ENCODE data around the gene TIRAP.
"Not testable (repeated sequence)": the region's sequence is repeated elsewhere in the genome, so short reads cannot be mapped to it uniquely, and the experiment has no call there.

Gene TIRAP

DNA sequence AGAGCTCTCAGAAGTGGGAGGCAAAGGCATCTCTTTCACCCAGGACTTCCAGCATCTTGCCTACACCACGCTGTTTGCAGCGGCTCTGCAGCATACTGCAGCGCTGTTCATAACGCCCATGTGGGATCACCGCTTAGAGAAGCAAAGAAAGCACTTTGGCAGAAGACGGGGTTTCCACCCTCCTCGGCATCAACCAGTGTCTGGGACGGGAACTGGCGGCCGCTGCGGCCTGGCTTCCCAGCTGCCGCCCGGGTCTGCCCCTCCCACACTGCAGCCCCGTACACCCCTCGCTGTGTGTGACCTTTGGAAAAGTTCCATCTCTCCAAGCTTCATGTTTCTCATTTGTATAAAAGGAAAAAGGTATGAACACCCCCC lies 545 bp upstream of the TIRAP start:
- in situ Hi-C loops (cut with HindIII; ENCODE audit: low sequenced_read_pairs) = no loop called here

DNA sequence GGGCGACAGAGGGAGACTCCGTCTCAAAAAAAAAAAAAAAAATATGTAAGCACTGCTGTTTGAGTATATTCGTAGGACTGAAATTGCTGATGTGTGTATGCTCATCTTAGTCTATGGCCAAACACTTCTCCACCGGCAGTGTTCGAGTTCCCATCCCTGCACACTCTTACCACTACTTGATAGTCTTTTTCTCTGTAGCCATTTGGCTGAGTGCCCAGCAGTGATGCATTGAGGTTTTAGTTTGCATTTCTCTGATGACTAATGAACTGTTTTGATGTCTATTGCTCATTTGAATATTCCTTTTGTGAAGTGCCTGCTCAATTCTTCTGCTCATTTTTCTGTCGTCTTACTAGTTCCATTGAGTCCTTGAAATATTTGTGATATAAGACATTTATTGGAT lies 1.9 kb downstream of the TIRAP start:
- in situ Hi-C loops (cut with HindIII; ENCODE audit: low sequenced_read_pairs) = no loop called here

DNA sequence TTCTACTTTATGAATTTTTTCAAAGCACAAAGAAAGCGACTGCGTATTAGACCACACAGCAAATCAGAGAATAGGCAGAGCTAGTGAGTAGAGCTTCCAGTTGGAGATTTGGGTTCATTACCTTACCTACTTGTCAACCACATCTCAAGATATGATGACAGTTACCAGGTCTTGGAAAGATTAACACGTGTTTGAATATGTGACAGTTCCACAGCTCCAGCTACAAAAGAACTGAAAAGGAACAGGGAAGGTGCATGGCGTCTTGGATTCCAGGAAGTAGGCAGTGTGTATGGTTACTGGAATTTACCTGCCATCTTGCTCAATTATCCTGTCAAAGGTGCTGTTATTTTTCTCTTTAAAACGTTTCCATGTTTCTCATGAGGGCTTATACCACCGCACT lies 5.3 kb downstream of the TIRAP start:
- in situ Hi-C loops (cut with HindIII; ENCODE audit: low sequenced_read_pairs) = no loop called here

DNA sequence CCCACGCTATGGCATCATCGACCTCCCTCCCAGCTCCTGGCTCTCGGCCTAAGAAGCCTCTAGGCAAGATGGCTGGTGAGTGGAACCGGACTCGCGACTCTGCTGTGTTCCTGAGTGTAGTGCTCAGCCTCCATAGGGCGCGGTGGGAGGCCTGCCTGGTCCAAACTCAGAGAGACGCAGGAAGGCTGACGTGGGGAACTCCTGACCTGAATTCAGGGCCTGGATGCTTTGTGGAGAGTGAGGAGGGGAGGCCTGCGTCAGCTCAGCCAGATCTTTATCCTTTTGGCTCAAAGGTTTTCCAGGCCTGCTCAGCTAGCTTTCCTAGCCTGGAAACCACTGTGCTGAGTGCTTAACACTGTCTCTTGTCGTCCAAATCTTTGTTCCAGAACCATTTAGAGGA lies 8.0 kb downstream of the TIRAP start:
- in situ Hi-C loops (cut with HindIII; ENCODE audit: low sequenced_read_pairs) = no loop called here

DNA sequence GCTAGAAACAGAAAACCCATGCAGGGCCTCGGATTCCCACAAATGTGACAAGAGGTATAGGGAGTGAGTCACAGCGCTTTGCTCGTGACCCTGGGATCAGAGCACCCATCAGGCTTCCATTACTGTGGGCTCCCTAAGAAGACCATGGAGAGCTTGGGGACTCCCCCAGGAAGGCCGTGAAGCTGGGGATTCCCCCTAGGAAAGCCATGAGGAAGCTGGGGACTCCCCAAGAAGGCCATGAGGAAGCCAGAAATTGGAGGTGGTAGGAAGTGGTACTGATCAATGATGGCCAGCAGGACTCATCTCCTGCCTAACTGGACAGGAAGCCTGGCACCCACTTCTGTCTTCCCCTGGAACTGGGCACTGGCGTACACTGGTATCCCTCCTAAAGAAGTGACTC lies 10.8 kb downstream of the TIRAP start:
- in situ Hi-C loops (cut with HindIII; ENCODE audit: low sequenced_read_pairs) = no loop called here

DNA sequence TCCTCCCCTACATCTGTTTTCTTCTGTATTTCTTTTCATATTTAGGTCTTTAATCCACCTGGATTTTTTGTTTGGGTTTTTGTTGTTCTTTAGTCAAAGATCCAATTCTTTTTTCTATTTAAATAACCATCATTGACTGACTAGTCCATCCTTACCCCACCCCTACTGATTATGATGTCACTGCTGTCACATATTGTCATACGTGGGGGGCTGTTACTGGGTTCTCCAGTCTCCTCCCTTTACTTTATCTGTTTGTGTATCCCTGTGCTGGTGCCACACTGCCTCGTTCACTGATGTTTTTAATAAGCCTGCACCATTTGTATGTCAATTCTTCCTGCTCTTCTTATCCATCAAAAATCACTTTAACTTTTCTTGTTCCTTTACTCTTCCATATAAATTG lies 14.1 kb downstream of the TIRAP start:
- in situ Hi-C loops (cut with HindIII; ENCODE audit: low sequenced_read_pairs) = no loop called here

- in situ Hi-C loops (cut with HindIII; ENCODE audit: low sequenced_read_pairs) = no loop called here
Observed at GRCh38 chr11:126303623-126304456, 20.9 kb downstream of the TIRAP start, which contains the start of gene DCPS. TSS of gene DCPS (plus strand) at chr11:126304060. CDS start at chr11:126304081, 21 bp downstream.

- in situ Hi-C loops (cut with HindIII; ENCODE audit: low sequenced_read_pairs) = no loop called here
Observed at GRCh38 chr11:126304457-126305075, 21.7 kb downstream of the TIRAP start.

DNA sequence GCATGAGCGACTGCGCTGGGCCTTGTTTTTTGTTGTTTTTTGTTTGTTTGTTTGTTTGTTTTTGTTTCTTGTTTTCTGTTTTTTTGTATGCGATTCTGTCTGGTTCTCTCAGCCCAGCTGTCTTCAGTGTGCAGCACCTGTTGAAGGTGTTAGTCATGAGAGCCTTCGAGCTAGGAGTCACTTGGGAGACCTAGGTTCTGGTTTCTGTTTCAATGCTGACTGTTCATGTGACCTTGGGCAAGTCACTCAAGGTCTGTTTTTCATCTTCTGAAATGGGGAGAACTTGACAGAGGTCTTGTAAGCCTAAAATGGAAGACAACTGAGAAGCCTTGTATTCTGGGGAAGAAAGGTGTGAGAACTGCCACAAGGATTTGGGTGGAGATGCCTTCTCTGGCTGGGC lies 22.8 kb downstream of the TIRAP start:
- in situ Hi-C loops (cut with HindIII; ENCODE audit: low sequenced_read_pairs) = no loop called here

GRCh38 chr11:126307706-126308105 lies 24.8 kb downstream of the TIRAP start:
- in situ Hi-C loops (cut with HindIII; ENCODE audit: low sequenced_read_pairs) = no loop called here

- in situ Hi-C loops (cut with HindIII; ENCODE audit: low sequenced_read_pairs) = no loop called here
Observed at GRCh38 chr11:126308271-126308671, 25.4 kb downstream of the TIRAP start.

GRCh38 chr11:126308771-126309170 lies 25.9 kb downstream of the TIRAP start:
- in situ Hi-C loops (cut with HindIII; ENCODE audit: low sequenced_read_pairs) = not testable (repeated sequence)

DNA sequence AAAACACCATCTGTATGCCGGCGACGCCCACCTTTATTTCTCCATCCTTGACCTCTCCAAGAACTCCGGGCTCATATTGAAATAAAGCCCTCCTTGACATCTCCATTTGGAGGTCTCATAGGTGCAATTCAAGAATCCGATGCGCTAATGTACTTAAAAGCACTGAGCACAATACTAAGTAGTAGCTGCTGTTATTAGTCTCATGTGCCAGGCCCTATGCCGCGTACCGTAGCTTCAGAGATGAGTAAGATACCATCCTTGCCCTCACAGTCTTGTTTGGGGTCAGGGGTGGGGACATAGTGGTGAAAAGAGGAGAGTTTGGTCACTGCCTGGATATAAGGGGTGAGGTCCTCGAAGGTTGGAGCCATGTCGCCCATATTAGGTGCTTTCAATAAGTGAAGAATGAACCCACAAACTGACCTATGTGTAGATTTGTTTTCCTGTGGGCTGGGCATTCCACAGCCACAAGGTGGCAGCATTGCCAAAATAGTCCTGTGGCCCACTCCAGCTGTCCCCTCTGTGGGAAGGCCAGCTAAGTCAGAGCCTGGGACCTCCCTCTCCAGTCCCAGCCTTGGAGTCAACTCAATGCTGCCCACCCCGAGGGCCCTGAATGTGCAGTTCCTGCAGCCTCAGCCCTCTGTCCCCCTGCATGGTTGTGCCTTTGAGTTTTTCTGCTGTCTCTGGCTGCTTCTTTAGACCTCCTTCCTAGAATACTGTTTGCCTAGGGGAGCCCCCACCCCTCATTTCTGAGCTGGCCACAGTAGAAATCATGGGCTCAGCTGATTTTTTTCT lies 27.5 kb downstream of the TIRAP start:
- in situ Hi-C loops (cut with HindIII; ENCODE audit: low sequenced_read_pairs) = no loop called here

- in situ Hi-C loops (cut with HindIII; ENCODE audit: low sequenced_read_pairs) = no loop called here
Observed at GRCh38 chr11:126310992-126311310, 28.1 kb downstream of the TIRAP start.

GRCh38 chr11:126311401-126312291 lies 28.8 kb downstream of the TIRAP start:
- in situ Hi-C loops (cut with HindIII; ENCODE audit: low sequenced_read_pairs) = no loop called here

DNA sequence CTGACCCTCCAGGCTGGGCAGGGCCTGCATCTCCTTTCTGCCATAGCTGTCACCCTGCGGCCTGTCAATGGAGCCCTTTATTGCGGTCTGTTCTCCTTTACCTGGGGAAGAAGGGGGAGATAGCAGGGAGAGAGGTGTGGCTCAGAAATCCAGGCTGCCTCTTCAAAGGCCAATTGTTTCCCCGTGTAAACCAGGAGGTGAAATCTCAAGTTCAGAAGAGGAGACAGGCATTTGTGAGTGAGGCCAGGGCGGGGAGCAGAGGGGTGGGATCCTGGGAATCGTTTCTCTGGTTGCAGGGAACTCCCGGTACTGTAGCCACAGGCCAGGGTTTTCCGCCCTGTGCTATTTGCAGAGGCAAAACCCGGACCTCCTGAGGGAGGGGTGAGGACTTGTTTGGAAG lies 30.1 kb downstream of the TIRAP start:
- in situ Hi-C loops (cut with HindIII; ENCODE audit: low sequenced_read_pairs) = no loop called here

DNA sequence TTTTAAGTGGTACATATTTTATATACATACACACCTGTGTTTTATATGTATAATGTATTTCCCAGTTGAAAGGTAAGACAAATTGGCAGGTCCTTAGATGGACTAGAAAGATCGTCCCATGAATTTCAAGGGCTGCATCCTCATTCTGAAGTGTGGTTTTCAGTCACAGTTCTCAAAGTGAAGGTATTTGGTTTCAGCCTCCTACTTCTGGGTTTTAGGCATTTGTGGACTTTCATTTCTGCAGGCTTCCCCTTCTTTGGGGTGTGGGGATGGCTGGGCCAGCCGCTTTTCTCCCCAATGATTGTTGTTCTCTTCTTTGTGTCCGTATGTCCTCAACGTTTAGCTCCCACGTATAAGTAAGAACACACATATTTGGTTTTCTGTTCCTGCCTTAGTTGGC lies 30.9 kb downstream of the TIRAP start:
- in situ Hi-C loops (cut with HindIII; ENCODE audit: low sequenced_read_pairs) = no loop called here

DNA sequence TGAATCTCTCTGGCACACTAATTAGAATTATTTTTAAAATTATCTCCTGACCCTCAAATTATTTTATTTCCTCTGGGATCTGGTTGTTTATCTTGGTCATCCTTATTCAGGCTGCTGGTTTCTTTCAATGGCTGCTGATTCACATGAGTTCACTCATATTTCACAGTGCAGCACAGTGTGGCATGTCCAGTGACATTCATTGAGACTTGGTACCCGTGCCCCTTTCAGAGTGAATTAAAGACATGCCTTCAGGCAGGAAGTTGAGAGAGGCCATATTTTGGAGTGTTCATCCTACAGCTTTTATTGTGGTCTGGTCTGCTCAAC lies 34.5 kb downstream of the TIRAP start:
- in situ Hi-C loops (cut with HindIII; ENCODE audit: low sequenced_read_pairs) = no loop called here

DNA sequence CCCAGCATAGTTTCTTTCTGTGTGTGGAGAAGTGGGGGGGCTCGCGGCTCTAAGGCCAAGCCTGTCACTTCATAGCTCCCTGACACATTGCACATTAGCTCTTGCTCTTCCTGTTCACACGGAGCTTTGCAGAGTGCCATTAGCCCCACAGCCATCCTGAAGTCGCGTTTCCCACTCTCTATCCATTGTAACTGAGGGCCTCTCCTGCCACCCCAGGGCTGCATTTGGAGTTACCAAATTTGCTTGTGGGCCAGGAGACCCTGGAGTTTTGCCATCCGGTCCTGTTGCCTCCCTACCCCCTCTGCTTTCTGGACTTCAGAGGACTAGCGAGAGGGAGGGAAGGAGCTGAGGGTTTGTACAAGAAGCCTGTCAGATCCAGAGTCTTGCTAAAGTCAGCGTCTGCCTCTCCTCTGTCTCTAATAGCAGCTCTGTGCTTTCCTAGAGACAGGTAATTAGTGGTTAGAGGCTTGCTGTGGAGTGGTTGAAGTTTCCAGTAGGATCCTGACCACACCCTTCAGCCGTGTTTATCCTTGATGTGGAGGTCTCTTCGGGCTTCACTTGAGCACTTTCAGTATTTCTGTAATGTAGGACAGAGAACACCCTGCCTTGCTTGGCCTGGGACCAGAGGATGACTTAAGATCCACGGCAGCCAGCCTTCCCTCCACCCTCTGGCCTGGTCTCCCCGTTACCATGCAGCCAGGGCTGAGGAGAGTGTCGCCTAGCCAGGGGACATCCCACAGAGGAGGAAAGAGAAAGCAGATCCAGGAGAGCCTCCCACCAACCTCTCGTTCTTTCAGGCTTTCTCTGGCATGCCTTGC lies 35.1 kb downstream of the TIRAP start:
- in situ Hi-C loops (cut with HindIII; ENCODE audit: low sequenced_read_pairs) = no loop called here
